Right lobe of liver (tissue), 6 donors: ENCODE results near the gene FGGY. TPM values are rescaled to one million over a fixed set of nuclear protein-coding genes. Genes with fewer than 3 reads are reported as not detected.

Experiments used
- ATAC-seq, 4 donors: fragments of 200-7000 bp; cut with Tn5 transposase; one replicate each; pipeline ENCODE4 v1.9.1; 2020; ENCODE audit warnings: mild to moderate bottlenecking in 4 of 4, moderate library complexity in 4 of 4
- DNase-seq, 3 donors: peaks; one replicate each; pipeline ENCODE4 v3.0.0-alpha.2; 2020
- H3K27ac ChIP-seq, 3 donors: fragments of 200-600 bp; one replicate each; pipeline ENCODE4 v1.8.0; 2022
- H3K27me3 ChIP-seq, 2 donors: fragments of 200-600 bp; one replicate each; pipeline ENCODE4 v1.8.0; 2022
- H3K36me3 ChIP-seq, 4 donors: fragments of 200-600 bp; sonication (generic) in 1 of 4; one replicate each; pipeline versions ENCODE4 v1.5.1 to v1.8.0; 2017 to 2022; ENCODE audit warnings: control low read depth in 1 of 4
- H3K4me1 ChIP-seq, 4 donors: fragments of 200-600 bp; sonication (generic) in 1 of 4; one replicate each; pipeline versions ENCODE4 v1.5.1 to v1.8.0; 2017 to 2022; ENCODE audit warnings: control low read depth in 1 of 4
- H3K4me3 ChIP-seq, 3 donors: fragments of 200-600 bp; one replicate each; pipeline ENCODE4 v1.8.0; 2022
- H3K9me3 ChIP-seq, 4 donors: fragments of 200-600 bp; sonication (generic) in 1 of 4; one replicate each; pipeline versions ENCODE4 v1.5.1 to v1.8.0; 2017 to 2022; ENCODE audit warnings: control low read depth in 1 of 4
- POLR2A ChIP-seq: fragments of 450-650 bp; IDR thresholded peaks from one replicate; pipeline ENCODE4 v1.6.1; 2017; ENCODE audit warnings: antibody characterized with exemption, mild to moderate bottlenecking
- WGBS: methylation state at CpG from one replicate; pipeline ENCODE4 v1.1.6; 2018; ENCODE audit warnings: low coverage, low lambda C conversion rate; ENCODE audit not compliant: insufficient coverage; ENCODE audit errors: missing lambda C conversion rate; 5-methylcytosine and 5-hydroxymethylcytosine counted together
- intact Hi-C, 2 donors: fragments of 100-400 bp; cut with DNase I; formaldehyde crosslinking; loops; one replicate each; pipeline versions ENCODE4 v1.11.2 to v1.14.1; 2022
- total RNA-seq, 6 experiments: library from RNA; depleted of rRNA in 2 of 6; stranded (reverse); fragments of >200 nt in 2 of 6; fragmentation: NEBNext Ultra II Directional in 3 of 6; extraction: Animal tissue kit (Norgen Biotek cat#: 25700) in 3 of 6; gene quantifications; one replicate each; pipeline versions ENCODE4 v1.1.0 to v1.2.4, GENCODE V29; 2016 to 2023
- TF ChIP-seq, protein P1 (sequence below), 4 donors: fragments of 200-600 bp in 3 of 4; fragments of 450-650 bp in 1 of 4; IDR thresholded peaks; one replicate each; pipeline versions ENCODE4 v1.5.1 to v1.8.0; 2016 to 2022; ENCODE audit warnings: antibody characterized with exemption in 4 of 4, mild to moderate bottlenecking in 2 of 4
- donor health status: DM: no; HTN: yes; CAD: no.
- donor health status: DM: no; HTN: no; CAD: no.
- donor health status: DM: no; HTN: no; CAD: no.
- donor health status: DM: no; HTN: yes; CAD: no.
- donor health status: DM: no; HTN: yes; CAD: no.

Gene FGGY
- total RNA-seq, 6 experiments from 2014 or later: 45.5 to 84.2 (median 58.7) TPM

- ATAC-seq (peak in 3 of 4 donors; percentile 19 to 41 (median 32)), DNase-seq (no peak)
- WGBS: 75% methylated on average over 6 of the region's 6 CpGs
- Histone ChIP-seq H3K27ac (no peak overlapping the region), H3K4me1 (no peaks in the 10 kb centered on the region), H3K36me3 (no peaks in the 10 kb centered on the region), H3K4me3 (no peak overlapping the region), H3K27me3 (no peaks in the 10 kb centered on the region), H3K9me3 (no peaks in the 10 kb centered on the region)
- no peak for TF ChIP-seq POLR2A
- TF ChIP-seq, protein P1, sequence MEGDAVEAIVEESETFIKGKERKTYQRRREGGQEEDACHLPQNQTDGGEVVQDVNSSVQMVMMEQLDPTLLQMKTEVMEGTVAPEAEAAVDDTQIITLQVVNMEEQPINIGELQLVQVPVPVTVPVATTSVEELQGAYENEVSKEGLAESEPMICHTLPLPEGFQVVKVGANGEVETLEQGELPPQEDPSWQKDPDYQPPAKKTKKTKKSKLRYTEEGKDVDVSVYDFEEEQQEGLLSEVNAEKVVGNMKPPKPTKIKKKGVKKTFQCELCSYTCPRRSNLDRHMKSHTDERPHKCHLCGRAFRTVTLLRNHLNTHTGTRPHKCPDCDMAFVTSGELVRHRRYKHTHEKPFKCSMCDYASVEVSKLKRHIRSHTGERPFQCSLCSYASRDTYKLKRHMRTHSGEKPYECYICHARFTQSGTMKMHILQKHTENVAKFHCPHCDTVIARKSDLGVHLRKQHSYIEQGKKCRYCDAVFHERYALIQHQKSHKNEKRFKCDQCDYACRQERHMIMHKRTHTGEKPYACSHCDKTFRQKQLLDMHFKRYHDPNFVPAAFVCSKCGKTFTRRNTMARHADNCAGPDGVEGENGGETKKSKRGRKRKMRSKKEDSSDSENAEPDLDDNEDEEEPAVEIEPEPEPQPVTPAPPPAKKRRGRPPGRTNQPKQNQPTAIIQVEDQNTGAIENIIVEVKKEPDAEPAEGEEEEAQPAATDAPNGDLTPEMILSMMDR (IDR thresholded peaks at IDR 0.05): no peak
- intact Hi-C loops: no loop called here
These were observed 267.4 kb downstream of the FGGY start for GRCh38 chr1:59564192-59564891.

DNA sequence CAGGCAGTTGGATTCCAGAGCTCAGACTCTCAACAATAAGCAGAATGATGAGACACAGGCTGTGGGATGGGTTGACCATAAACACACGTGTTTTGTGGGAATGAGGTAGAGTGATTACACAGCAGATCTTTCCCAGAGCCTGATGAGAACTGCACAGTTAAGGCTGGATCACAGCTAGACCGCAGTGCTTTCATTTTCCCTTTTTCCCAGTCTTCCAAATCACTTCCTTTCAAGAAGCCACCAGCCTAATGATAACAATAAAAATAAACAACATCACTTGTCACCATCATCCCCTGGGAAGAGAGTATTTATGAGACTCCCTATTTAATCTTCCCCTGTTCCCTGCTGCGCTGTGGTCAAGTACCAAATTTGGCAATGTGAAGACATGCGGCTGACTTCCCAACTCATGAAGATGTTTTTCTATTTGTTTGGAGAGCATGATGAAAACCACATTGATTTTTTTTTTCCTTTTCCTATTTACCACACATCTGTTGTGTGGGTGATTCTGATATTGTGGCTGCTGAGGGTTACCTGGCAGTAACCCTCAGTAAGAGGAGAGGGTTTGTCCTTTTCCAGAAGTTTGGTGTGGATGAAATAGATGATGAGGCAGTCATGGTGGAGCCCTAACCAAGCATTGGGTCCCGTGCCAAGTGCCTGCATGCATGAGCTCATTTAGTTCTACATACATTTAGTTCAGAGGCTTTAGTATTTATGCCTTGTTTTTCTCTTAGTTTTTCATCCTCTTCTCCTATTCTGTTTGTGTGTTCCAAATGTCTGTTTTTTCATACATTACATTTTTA is 268.9 kb downstream of the FGGY start:
- no peak overlapping the region for H3K27ac ChIP-seq
- H3K4me1 ChIP-seq: no peaks in the 10 kb centered on the region
- intact Hi-C loops: no loop called here
- no peak for DNase-seq
- no peak for TF ChIP-seq POLR2A
- TF ChIP-seq, protein P1 (IDR thresholded peaks at IDR 0.05): no peak
- no peaks in the 10 kb centered on the region for H3K9me3 ChIP-seq
- H3K27me3 ChIP-seq: no peaks in the 10 kb centered on the region
- H3K36me3 ChIP-seq: no peaks in the 10 kb centered on the region
- no peak overlapping the region for H3K4me3 ChIP-seq
- WGBS: 78% methylated on average over 4 of the region's 5 CpGs
- peak in 1 of 4 donors; percentile 16 for ATAC-seq

DNA sequence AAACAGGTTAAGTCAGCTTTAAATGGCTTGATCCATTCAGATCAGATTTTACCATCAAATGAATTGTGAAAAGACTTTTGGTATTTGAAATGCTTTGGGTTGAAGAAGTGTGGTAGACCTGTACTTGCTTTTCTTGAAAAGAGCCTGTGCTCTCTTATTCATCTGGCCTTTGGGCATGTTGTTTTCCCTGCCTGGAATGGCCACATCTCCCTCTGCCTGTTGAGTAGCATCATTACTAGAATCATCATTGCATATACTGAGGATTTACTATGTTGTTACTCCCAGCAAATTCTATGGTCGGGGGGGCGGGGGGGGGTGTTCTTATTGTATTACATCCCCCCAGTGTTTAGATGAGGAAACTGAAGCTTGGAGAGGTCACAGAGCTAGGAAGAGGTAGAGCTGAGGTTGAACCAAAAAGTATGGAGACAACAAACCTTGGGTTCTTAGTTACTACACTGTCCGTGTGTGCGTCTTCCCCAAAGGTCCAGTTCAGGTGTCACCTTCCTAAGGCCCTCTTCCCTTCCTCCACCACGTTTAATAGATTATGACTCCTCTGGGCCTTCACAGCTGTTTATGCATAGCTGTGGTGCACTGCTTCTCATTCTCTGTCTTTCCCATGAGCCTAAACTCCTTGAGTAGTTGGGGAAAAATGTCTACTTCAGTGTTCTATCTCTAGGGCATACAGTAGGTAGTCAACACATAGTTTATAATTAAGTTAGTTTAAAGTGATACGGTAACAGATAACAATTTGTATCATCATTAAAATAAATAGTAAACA is 271.5 kb downstream of the FGGY start:
- Histone ChIP-seq H3K36me3 (no peaks in the 10 kb centered on the region), H3K9me3 (no peaks in the 10 kb centered on the region), H3K27me3 (no peaks in the 10 kb centered on the region), H3K27ac (no peak overlapping the region), H3K4me3 (no peak overlapping the region), H3K4me1 (no peaks in the 10 kb centered on the region)
- no peak for DNase-seq
- 84% methylated on average over 5 of the region's 6 CpGs for whole genome bisulfite sequencing
- intact Hi-C loops: no loop called here
- no peak for ATAC-seq
- TF ChIP-seq, protein P1 (IDR thresholded peaks at IDR 0.05): no peak
- no peak for TF ChIP-seq POLR2A

DNA sequence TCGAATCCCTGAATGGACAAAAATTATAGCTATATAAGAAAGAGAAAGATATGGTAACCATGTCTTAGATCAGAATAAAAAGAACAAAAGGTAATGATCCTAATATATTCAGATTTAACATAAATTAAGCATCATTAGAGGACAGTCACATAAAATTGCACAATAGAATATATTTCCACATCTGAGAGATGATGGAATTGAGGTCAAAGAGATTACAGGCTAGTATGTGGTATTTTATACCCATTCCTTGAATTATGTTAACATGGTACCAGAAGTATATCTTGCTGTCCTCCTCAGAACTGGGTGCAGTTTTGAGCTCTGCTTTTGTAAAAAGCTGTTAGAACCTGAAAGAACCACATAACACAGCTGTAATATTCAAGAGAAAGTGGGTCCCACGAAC is 272.3 kb downstream of the FGGY start:
- Histone ChIP-seq H3K27me3 (no peaks in the 10 kb centered on the region), H3K36me3 (no peaks in the 10 kb centered on the region), H3K9me3 (no peaks in the 10 kb centered on the region), H3K27ac (no peak overlapping the region), H3K4me1 (no peaks in the 10 kb centered on the region), H3K4me3 (no peak overlapping the region)
- WGBS: 90% methylated on average over 2 of the region's 2 CpGs
- intact Hi-C loops: no loop called here
- TF ChIP-seq POLR2A: no peak
- TF ChIP-seq, protein P1 (IDR thresholded peaks at IDR 0.05): no peak
- ATAC-seq (no peak), DNase-seq (no peak)
